ENCODE results near the gene DENND1C.

Gene DENND1C

DNA sequence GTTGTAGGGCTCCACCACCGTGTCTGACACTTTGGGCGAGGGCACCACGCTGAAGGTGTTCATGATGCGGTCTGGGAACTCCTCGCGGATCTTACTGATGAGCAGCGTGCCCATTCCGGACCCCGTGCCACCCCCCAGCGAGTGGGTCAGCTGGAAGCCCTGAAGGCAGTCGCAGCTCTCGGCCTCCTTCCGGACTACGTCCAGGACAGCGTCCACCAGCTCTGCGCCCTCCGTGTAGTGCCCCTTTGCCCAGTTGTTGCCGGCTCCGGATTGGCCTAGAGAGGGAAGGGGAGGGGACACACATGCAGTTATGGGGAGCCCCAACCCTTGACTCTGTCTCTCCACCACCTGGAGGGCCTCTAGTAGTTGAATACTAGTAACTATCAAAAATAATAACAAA is 14.4 kb upstream of the DENND1C start:
- H4K20me1 ChIP-seq = peaks cover 7% of the 10 kb centered on the region
- no peak for TF ChIP-seq Cebpa-rat (IDR thresholded peaks at IDR 0.05)
- H3K9me3 ChIP-seq = peaks cover 10% of the 10 kb centered on the region
- H3K27me3 ChIP-seq = no peaks in the 10 kb centered on the region
- H3K27ac ChIP-seq = no peak overlapping the region
- peaks cover 26% of the 10 kb centered on the region for H3K4me1 ChIP-seq
- peaks cover 58% of the 10 kb centered on the region for H3K36me3 ChIP-seq
- H3K4me3 ChIP-seq = no peak overlapping the region
- no peak overlapping the region for H3K9ac ChIP-seq
- no peak overlapping the region for H3K4me2 ChIP-seq

- H3K4me2 ChIP-seq = no peak overlapping the region
- no peak overlapping the region for H3K27ac ChIP-seq
- peaks cover 14% of the 10 kb centered on the region for H3K4me1 ChIP-seq
- H3K9ac ChIP-seq = no peak overlapping the region
- TF ChIP-seq Cebpa-rat (IDR thresholded peaks at IDR 0.05) = no peak
- H3K4me3 ChIP-seq = no peak overlapping the region
- no peaks in the 10 kb centered on the region for H3K27me3 ChIP-seq
- peaks cover 10% of the 10 kb centered on the region for H3K9me3 ChIP-seq
- peaks cover 49% of the 10 kb centered on the region for H3K36me3 ChIP-seq
- H4K20me1 ChIP-seq = peaks cover 3% of the 10 kb centered on the region; the same call in 1 of the 2 replicates
Measured at GRCh38 chr19:6494438-6495036, 12.9 kb upstream of the DENND1C start.

DNA sequence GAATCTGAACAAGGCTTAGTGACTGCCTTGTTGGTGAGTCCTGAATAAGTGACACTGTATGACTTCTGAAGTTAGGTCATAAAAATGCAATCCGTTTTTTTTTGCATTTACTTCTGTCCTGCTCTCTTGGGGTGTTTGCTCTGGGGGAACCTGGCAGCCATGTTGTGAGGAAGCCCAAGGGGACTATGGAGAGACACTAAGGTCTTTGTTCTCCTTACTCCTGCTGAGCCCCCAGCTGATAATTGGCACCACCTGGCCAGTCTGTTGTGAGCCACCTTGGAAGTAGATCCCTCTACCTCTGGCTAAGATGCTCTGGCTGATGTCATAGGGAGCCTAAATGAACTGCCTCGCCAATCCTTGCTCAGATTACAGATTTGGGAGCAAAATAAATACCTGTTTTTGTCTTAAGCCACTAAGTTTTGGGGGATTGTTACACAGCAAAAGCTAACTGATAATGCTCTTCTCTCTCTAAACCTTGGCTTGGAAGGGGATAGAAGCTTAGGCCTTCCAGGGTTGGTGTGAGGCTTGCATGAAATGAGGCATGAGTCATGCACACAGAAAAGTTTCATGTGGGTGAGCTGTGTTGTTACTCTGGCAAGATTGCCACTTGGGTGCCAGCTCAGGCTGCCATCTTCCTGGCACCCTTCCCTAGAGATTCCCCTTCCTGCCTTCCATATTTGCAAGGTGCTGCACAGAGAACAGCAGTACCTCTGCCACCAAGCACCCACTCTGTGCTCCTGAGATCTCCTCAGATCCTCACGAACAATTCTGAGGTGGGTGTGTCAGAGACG is 10.4 kb upstream of the DENND1C start:
- no peaks in the 10 kb centered on the region for H3K27me3 ChIP-seq
- no peak overlapping the region for H3K9ac ChIP-seq
- no peak overlapping the region for H3K4me2 ChIP-seq
- H3K4me1 ChIP-seq = no peaks in the 10 kb centered on the region
- H3K9me3 ChIP-seq = peaks cover 10% of the 10 kb centered on the region
- H3K36me3 ChIP-seq = peaks cover 28% of the 10 kb centered on the region
- H3K4me3 ChIP-seq = no peak overlapping the region
- H4K20me1 ChIP-seq = no peaks in the 10 kb centered on the region
- H3K27ac ChIP-seq = no peak overlapping the region
- no peak for TF ChIP-seq Cebpa-rat (IDR thresholded peaks at IDR 0.05)

GRCh38 chr19:6490134-6490533 is 8.5 kb upstream of the DENND1C start:
- H3K9me3 ChIP-seq = peaks cover 10% of the 10 kb centered on the region
- TF ChIP-seq Cebpa-rat (IDR thresholded peaks at IDR 0.05) = no peak
- H4K20me1 ChIP-seq = no peaks in the 10 kb centered on the region
- H3K36me3 ChIP-seq = peaks cover 16% of the 10 kb centered on the region
- H3K9ac ChIP-seq = no peak overlapping the region
- H3K4me3 ChIP-seq = no peak overlapping the region
- no peaks in the 10 kb centered on the region for H3K4me1 ChIP-seq
- no peak overlapping the region for H3K27ac ChIP-seq
- H3K4me2 ChIP-seq = no peak overlapping the region
- no peaks in the 10 kb centered on the region for H3K27me3 ChIP-seq

DNA sequence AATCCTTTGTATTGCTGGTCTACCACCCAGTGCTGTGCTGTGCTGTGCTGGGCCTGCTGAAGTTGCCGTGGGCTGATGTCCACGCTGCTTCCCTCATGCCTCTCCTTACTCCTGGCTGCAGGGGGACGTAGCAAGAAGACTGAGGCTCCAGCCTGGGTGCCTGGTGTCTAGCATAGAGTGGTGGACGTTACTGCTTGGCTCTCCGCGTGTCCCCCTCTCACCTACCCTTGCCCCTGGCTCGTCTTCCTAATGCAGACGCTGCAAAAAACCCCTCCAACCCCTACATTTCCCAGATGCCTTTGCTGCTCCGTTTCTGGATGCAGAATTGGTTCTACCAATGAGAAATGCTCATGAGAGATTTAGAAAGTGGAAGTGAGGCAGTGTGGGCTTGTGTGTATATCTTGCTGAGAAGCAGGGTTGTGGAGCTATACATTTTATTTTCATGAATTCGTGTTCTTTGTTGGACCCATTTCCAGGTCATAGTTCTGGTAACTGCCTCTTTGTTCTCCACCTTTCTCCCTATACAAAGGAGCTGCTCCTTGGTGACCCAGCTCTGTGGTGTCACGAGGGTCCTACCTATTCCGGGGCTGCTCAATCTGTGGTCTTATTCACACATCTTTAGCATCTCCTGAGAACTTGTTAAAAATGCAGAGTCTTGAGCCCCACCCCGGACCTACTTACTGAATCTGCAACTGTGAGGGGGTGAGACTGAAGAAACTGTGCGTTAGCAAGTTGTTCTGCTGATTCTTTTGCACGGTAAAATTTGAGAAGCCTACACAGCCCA is 7.9 kb upstream of the DENND1C start:
- Histone ChIP-seq H3K27ac (no peak overlapping the region), H3K36me3 (peaks cover 10% of the 10 kb centered on the region), H4K20me1 (no peaks in the 10 kb centered on the region), H3K4me1 (no peaks in the 10 kb centered on the region), H3K4me2 (no peak overlapping the region), H3K27me3 (no peaks in the 10 kb centered on the region), H3K9ac (no peak overlapping the region), H3K9me3 (peaks cover 10% of the 10 kb centered on the region), H3K4me3 (no peak overlapping the region)
- TF ChIP-seq Cebpa-rat (IDR thresholded peaks at IDR 0.05) = no peak

DNA sequence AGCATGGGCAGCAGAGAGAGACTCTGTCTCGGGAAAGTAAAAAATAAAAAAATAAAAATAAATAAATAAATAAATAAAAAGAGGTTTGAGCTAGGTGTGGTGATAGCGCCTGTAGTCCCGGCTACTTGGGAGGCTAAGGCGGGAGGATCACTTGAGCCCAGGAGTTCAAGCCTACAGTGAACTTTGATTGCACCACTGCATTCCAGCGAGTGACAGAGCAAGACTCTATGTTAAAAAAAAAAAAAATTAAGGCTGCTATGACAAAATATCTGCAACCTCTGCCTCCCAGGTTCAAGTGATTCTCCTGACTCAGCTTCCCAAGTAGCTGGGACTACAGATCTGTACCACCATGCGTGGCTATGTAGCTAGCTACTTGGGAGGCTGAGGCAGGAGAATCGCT is 3.2 kb upstream of the DENND1C start:
- Histone ChIP-seq H3K4me2 (no peak overlapping the region), H3K9me3 (no peaks in the 10 kb centered on the region), H3K4me1 (peaks cover 39% of the 10 kb centered on the region), H4K20me1 (no peaks in the 10 kb centered on the region), H3K27me3 (no peaks in the 10 kb centered on the region), H3K4me3 (no peak overlapping the region), H3K27ac (no peak overlapping the region), H3K36me3 (no peaks in the 10 kb centered on the region), H3K9ac (no peak overlapping the region)
- TF ChIP-seq Cebpa-rat (IDR thresholded peaks at IDR 0.05) = no peak

GRCh38 chr19:6484230-6484629 is 2.6 kb upstream of the DENND1C start:
- H3K4me3 ChIP-seq = no peak overlapping the region
- no peaks in the 10 kb centered on the region for H3K27me3 ChIP-seq
- H3K36me3 ChIP-seq = peaks cover under 1% of the 10 kb centered on the region; the same call in 1 of the 2 replicates
- H3K9ac ChIP-seq = no peak overlapping the region
- H3K9me3 ChIP-seq = peaks cover 1% of the 10 kb centered on the region; the same call in 1 of the 2 replicates
- H4K20me1 ChIP-seq = no peaks in the 10 kb centered on the region
- H3K4me1 ChIP-seq = peaks cover 45% of the 10 kb centered on the region
- no peak overlapping the region for H3K4me2 ChIP-seq
- TF ChIP-seq Cebpa-rat (IDR thresholded peaks at IDR 0.05) = no peak
- H3K27ac ChIP-seq = no peak overlapping the region

DNA sequence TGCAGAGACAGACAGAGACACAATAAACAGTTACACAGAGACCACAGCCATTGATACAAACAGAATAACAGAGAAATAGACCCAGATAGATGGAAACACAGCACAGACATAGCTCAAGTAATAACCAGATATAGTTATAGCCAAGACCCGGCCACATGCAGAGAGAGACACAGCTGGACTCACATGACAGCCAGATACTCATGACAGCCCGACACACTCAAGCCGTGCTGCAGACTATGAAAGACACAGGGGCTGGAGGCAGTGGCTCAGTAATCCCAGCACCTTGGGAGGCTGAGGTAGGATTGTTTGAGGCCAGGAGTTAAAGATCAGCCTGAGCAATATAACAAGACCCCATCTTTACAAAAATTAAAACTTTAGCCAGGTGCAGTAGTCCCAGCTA is 1.6 kb upstream of the DENND1C start:
- H4K20me1 ChIP-seq = no peaks in the 10 kb centered on the region
- peak overlapping the region; percentile 38 for H3K27ac ChIP-seq
- H3K4me3 ChIP-seq = no peak overlapping the region
- peaks cover 48% of the 10 kb centered on the region for H3K4me1 ChIP-seq
- H3K36me3 ChIP-seq = peaks cover 7% of the 10 kb centered on the region
- peak overlapping the region; percentile 98; the same call in 1 of the 2 replicates for H3K4me2 ChIP-seq
- H3K9me3 ChIP-seq = peaks cover 8% of the 10 kb centered on the region; the same call in 1 of the 2 replicates
- no peaks in the 10 kb centered on the region for H3K27me3 ChIP-seq
- TF ChIP-seq Cebpa-rat (IDR thresholded peaks at IDR 0.05) = no peak
- H3K9ac ChIP-seq = no peak overlapping the region

- H3K9ac ChIP-seq = peak overlapping the region; percentile 85
Measured at GRCh38 chr19:6482343-6482686, 728 bp upstream of the DENND1C start.

More at GRCh38 chr19:6482343-6482686, 728 bp upstream of the DENND1C start:
- Histone ChIP-seq H3K4me3 (peak overlapping the region; percentile 72; the same call in 1 of the 2 replicates), H4K20me1 (no peaks in the 10 kb centered on the region), H3K36me3 (peaks cover 7% of the 10 kb centered on the region), H3K4me2 (peak overlapping the region; percentile 98), H3K27me3 (no peaks in the 10 kb centered on the region), H3K4me1 (peaks cover 48% of the 10 kb centered on the region), H3K27ac (peak overlapping the region; percentile 95), H3K9me3 (peaks cover 8% of the 10 kb centered on the region; the same call in 1 of the 2 replicates)
- TF ChIP-seq Cebpa-rat (IDR thresholded peaks at IDR 0.05) = no peak
